NCI-H1694 (cell line): ENCODE measurements around the gene SLC29A2.
A peak's percentile ranks its signal among the peaks of the same experiment; 100 is the strongest.

ENCODE experiments used
- DNase-seq: peaks from one replicate; lab custom pipeline; 2025; lab: John Stamatoyannopoulos, UW

The SLC29A2 gene

DNA sequence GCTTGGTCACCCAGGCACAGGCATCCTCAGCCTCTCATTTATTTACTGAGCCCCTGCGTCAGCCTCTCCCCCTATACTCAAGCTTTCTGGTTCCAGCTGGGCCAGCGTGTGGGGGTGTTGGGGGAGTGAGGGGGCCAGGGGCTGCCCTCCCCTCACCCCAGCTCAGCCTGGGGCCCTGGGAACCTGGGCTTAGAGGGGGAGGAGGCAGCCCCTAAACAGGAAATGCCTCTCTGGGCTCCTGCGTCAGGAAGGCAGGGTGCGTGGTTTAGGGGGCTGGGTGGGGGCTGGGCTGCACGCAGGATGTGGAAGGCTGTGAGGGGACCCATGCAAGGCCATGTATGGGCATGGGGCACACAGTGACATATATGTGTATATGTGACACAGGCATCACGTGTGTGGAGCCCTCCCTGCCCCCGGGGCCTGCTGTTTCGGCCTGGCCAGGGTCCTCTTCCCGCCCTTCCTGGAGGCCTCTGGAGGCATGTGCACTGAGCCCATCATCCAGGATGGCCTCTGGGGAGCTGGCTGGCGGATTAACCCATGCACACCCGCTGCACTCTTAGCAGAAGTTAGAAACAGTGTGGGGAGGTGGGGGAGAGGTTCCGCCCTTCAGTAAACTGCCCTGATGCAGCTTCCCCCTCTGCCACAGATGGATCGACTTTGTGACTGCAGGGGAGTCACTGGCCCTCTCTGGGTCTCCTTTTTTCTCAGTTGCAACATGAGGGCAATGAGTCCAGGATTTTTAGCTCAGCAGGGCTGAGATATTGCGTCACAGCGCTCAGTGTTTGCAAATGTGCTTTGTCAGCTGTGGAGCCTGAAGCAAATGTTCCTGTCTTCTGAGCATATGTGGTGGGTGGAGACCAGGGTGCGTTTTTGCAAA is 53.6 kb downstream of the SLC29A2 start:
- no peak for DNase-seq

DNA sequence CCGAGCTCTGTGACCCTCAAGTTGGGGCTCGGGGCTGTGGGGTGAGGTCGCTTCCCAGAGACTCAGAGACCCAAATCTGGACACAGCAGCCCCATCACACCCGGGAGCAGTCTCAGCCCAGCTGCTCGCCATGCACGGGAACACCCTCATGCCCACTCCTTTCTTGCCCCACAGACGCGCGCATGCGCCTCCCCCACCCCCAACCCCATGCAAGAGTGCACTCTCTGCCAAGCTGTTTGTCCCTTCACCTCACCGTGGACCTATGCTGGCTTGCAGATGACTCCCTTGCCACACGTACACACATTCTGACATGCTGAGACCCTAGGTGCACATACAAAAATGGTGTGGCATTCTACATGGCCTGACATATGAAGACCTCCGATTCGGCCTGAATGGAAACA is 54.2 kb downstream of the SLC29A2 start:
- DNase-seq, result peak; percentile 34

DNA sequence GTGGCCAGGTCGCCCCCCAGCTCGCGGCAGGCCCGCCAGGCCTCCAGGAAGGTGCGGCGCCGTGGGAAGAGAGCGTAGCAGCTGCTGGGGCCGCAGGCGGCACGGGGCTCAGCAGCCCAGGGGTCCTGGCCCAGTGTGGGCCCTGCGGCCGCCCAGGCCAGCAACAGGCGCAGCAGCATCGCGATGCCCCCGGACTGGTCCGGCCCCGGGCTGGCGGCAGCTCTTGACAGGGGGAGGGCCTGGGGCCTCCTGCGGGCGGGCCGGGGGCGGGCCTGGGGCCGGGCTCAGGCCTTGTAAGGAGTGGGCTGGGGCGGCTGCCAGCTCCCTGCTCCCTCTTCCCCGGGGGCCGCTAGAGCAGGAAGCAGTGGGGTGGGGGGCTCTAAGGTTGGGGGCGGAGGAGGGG is 54.7 kb downstream of the SLC29A2 start, which contains the start of gene CD248:
Gene CD248 (minus strand): TSS at position 196 of the 403 bp plus-strand sequence. CDS start 17 bp downstream, at position 179.
- DNase-seq, result peak; percentile 34

DNA sequence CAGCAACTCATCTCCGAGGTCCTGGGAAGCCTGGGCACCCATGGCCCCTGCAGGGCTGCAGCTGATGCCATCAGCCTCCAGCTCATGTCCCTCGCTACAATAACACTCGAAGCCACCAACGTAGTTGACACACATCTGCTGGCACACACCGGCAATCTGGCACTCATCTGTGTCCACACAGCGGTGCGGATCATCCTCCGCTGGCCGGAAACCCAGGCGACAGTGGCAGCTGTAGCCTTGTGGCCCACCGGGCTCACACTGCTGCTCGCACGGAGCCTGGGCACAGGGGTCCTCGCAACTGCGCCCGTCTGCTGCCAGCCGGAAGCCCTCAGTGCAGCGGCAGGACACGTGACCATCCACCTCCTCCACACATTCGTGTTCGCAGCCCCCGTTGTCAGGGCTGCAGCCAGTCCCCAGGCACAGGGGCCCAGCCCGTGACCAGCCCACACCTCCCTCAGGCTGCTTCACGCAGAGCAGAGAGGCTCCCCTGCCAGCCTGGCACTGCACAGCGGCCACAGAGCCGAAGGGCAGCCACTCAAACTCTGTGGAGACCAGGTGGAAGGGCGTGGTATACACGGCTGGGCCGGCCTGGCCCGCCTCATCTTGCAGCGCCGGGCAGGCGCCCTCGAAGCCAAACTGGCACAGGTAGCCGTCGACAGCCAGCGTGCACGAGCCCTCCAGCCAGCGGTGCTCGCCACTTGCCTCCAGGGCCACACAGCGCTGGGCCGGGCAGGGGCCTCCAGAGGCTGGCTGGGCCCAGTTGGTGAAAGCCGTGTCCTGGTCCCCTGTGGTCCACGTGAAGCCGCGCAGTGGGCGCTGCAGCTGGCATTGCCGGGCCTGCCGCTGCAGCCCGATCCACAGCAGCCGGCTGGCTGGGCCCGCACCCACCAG is 55.4 kb downstream of the SLC29A2 start:
- DNase-seq, result no peak

DNA sequence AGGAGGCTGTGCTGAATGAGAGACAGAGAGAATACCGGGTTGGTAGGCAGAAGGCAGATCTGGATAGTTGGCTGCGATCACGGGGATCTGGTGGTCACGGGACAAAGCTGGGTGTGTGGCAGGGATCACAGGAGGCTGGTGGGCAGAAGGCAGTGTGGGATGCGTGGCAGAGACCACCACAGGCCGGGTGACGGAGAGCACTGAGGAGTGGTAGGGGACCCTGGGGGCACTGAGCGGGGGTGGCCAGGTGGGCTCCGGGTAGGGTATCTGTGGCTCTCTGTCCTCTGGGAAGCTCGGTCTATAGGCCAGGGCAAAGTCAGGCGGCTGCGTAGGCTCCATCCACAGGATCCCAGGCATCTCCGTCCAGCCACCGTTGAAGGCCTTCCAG is 56.1 kb downstream of the SLC29A2 start:
- no peak for DNase-seq

DNA sequence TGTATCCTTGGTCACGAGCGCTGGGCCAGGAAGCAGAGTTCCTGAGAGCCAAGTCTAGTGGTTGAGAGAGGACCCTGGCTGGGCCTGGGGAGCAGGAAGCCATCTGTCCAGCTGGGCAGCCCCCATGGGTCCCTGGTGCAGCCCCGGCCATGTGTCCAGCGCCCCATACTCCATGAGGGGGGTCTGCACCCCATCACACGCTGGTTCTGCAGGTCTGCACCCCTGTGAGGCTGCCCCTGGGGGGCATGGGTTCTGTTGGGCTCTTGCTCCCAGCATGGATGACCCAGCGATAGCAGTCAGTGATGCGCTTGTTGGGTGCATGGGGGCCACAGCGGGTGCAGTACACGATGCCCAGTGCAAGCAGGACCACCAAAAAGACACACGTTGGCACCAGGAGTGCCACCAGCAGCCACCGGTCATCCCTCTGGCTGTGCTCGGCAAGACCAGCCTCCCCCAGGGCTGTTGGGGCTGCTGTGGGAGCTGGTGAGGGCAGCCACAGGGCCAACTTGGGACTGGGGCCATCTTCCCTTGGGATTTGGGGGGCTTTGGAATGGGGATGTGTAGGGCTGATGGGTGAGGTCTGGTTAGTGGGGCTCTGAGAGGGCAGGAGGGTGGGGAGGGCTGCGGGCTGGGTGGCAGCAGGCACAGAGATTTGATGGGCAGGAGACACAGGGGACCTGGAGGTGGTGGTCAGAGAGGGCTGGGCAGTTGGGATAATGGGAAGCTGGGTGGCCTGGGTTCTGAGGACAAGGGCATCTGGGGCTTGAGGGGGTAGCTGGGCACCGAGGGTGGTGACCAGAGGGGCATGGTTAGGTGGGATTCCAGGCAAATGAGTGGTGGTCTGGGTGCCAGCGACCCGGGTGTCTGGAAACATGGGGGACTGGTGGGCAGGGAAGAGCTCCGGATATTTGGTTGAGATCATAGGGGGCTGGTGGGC is 56.7 kb downstream of the SLC29A2 start:
- DNase-seq, result no peak

DNA sequence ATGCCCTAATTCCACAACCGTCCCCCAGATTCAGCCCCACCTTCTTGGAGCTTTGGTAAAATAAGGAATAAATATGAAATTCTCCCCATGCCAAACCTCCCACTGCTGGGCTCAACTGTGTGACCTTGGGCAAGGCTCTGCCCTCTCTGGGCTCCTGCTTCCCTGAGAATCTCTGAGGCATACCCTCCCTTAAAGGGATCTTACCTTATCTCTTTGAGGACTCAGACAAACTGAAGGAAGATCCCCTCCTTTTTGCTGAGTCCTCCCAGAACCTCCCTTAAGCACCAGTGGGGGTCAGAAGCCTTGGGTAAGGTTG is 57.4 kb downstream of the SLC29A2 start:
- DNase-seq, result no peak

DNA sequence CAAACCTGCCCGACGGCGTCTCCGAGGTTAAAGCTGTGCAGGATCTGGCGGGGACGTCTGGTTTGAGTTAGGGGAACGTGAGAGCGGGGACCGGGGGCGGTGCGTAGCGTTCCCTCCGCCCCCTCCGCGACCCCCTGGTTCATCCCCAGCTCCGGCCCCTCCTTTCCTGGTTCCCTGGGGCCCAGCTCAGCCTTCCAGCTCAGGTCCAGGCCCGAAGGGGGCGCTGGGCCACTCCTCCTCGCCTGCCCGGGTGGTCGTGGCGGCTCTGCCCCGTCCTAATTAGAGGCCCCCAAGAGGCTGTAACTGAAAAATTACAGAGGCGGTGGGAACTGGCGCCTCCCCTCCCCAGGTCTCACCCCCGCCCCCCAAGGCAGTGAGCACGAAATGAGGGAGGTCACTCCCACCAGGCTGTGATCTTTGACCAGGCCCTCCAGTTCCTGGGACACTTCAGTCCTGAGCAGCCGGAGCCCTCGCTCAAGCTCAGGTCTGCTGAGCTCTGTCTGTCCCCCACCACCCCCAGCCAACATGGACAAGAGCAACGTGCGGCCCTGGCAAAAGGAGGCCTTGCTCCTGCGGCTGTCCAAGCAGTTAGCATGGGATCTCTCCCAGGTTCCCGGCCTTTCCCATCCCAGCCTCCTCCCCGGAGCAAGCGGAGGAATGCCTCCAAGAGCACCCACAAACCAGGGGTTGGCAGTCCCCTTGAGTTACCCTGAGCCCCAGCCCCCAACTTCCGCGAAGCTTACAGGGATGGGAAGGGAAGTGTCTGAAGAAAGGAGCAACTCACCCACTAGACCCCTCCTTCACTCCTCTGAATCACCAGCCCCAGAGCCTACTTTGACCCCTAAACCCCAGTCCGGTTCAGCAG is 58.0 kb downstream of the SLC29A2 start:
- DNase-seq, result no peak

DNA sequence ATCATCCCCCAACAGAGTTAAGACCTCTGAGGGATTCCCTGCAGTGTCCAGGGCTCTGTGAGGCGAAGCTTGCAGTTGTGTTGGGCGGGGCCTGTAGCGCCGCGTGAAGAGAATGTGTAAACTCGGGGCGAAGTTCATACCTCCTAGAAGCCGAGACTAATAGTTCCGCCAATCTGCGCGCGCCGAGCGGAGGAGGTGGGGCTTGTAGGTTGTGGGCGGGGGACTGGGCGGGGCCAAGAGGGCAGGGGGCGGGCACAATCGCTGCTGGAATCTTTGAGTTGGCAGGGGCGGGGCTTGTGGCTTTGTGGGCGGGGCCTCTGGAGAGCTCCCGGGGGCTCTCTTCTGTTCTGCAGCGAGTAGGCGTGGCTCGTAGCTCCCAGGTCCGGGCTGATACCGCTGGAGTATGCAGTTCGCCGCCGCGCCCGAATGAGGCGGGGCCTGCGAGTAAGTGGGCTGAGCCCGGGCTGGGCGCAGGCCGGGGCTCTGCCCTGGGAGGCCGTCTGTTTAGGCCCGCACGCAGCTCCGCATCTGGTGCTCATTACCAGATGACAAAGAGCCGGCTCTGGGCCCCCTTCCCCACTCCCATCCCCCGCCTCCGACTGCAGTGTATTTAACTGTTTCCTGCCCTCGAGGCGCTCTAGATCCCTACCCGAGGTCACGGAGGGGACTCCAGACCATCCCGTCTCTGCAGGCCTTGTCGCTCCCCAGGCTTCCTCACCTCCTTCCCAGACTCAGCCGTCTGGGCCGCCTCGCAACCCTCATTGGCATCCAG is 58.8 kb downstream of the SLC29A2 start:
- DNase-seq, result peak; percentile 95
